Measurements from ENCODE around the gene AK9. TPM values are rescaled to one million over a fixed set of nuclear protein-coding genes. Genes with fewer than 3 reads are reported as not detected.

AK9 gene
- polyA plus RNA-seq, 4 donors = 7.2 to 13.4 (median 12.0) TPM

- DNase-seq (ENCODE audit: low read depth in 4 of 4, low spot score in 3 of 4) = no peak
Observed at GRCh38 chr6:109515781-109516409, 175.1 kb downstream of the AK9 start.

- DNase-seq (ENCODE audit: low read depth in 4 of 4, low spot score in 3 of 4) = no peak
Observed at GRCh38 chr6:109514946-109515345, 176.1 kb downstream of the AK9 start.

- DNase-seq (ENCODE audit: low read depth in 4 of 4, low spot score in 3 of 4) = no peak
Observed at GRCh38 chr6:109513571-109514071, 177.4 kb downstream of the AK9 start.

DNA sequence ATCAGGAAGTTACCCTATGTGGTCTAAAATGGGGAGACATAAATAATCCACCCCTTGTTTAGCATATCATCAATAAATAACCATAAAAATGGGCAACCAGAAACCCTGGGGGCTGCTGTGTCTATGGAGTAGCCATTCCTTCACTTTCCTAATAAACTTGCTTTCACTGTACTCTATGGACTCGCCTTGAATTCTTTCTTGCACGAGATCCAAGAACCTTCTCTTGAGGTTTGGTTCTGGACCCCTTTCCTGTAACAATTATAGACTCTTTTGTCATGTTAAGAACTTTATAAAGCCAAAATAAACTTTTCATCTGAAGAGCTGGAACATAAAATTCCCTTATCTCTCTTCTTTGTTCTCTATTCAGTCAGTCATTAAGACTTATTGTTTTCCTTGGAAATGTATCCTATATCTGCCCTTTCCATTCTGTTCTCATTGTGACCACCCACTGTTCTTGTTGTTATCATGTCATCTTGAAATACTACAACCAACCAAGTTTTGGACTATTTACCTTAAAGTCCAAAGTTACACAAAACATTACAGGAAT lies 178.7 kb downstream of the AK9 start:
- DNase-seq (ENCODE audit: low read depth in 4 of 4, low spot score in 3 of 4) = no peak

- no peak for DNase-seq (ENCODE audit: low read depth in 4 of 4, low spot score in 3 of 4)
Observed at GRCh38 chr6:109511832-109512231, 179.2 kb downstream of the AK9 start.

DNA sequence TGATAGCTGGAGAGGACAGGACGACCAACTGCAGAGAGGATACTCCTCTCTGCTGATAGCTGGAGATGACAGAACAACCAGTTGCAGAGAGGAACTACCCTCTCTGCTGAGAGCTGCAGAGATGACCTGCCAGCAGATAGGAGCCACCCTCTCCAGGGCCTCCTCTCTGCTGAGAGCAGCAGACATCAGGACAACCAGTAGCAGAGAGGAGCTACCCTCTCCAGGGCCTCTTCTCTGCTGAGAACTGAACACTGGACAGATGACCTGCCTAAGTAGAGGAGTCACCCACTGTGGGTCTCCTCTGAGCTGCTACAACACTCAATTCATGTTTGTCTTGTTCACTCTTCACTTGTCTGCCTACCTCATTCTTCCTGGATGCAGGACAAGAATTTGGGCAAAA lies 180.6 kb downstream of the AK9 start:
- no peak for DNase-seq (ENCODE audit: low read depth in 4 of 4, low spot score in 3 of 4)

DNA sequence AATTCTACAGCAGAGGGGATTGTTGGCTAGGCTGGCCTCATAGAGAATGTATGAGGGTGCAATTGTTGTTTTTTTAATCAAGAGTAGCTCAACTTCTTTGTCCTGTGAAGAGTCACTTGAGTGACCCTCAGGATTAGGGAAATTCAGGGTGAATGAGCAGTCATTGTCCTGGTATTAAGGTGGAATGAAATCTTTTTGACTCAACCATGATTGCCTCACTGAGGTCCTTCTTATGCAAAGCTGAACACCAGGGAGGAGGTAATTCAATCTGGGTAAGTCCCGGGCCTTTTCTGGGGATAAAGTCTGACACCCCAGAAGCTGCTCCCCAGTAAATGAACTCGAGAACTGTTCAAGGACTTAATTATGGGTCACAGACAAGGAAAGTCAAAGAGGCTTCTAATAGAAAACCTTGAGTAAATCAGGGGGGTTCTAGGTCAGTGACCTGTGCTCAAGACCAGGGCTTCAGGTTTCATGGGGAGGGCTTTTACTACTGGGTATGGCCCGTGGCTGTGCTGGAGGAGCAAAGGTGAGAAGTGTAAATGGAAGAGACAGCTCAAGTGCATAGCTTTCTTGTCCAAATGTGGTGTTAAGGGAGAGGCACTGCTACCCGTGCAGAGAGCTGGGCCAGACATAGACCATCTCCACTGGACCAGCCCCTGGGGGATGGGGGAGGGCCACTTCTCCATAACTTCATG lies 182.7 kb downstream of the AK9 start:
- DNase-seq (ENCODE audit: low read depth in 4 of 4, low spot score in 3 of 4) = no peak

DNA sequence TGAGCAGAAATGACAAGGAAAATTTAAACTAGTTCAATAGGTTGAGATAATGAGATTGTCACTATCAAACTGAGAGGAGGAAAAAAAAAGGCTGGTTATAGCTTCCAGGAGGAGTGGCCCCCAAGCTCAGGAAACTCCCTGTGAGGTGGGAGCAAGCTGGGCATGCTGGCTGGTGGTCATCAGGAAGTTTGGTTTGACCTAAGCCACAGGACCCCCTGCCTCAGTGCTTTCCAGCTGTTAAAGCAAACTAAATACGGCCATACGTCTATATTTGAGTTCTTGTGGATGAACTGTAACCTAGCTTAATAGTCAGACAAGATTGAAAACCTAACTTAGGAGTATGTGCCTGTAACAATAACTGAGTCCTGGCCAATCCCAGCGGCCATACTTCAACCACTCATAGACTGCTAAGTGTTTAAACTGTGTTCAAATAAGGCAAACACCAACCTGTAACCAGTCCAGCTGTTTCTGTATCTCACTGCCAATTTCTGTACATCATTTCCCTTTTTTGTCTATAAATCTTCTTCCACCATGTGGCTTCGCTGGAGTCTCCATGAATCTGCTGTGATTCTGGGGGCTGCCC lies 183.4 kb downstream of the AK9 start:
- no peak for DNase-seq (ENCODE audit: low read depth in 4 of 4, low spot score in 3 of 4)

- DNase-seq (ENCODE audit: low read depth in 4 of 4, low spot score in 3 of 4) = no peak
Observed at GRCh38 chr6:109506841-109507240, 184.2 kb downstream of the AK9 start.

GRCh38 chr6:109506314-109506713 lies 184.7 kb downstream of the AK9 start:
- DNase-seq (ENCODE audit: low read depth in 4 of 4, low spot score in 3 of 4) = no peak

DNA sequence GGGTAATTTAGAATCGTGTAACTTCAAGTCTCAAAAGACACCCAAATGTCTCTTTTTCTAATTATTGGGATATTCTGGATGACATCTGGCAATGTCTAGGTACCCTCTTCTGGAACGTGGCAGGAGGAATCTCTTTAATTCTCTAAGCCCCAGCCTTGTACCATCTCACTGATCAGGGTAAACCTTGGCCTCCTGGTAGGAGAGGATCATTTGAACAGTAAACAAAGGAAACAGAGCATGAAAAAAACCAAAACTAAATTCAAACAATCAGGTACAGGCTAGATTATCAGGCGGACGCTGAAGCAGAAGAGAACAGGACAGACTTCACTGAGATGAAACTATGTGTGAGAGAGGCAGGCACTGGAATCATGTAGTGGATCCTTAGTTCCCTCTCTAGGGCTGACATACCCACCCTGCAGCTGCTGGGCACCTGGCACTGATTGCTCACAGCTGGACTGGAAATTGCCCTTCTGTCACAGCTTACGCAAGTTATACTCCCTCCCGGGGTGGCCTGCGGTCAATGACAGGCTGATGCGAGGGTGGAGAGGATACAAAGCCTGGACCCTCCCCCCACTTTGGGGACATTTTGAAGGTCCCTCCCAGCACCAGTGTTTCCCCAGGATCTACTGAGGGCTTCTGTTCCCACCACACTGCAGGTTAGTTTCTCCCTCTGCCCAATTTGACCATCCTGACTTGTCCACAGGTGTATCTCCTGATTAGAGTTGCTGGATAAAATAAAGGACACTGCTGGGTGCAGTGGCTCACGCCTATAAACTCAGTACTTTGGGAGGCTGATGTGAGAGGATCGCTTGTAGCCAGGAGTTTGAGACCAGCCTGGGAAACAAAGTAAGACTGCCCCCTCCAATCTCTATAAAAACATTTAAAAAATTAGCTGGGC lies 187.4 kb downstream of the AK9 start:
- no peak for DNase-seq (ENCODE audit: low read depth in 4 of 4, low spot score in 3 of 4)

DNA sequence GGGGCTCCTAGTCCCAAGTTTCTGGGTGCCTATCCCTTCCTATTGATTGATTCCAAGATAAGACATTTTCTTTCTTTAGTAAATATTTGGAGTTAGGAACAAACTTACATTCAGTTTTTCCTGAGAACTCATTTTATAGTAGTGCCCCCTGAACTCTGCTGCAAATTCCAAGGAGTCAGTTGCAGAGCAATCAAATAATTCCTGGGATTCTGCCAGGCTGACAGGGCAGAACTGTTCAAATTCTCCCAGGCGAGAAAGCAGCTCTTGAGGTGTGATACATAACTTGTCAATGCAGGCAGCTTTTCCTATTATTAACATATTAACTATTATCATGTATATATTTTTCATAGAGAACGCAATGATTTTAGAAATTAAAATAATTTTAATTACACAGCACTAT lies 192.1 kb downstream of the AK9 start:
- no peak for DNase-seq (ENCODE audit: low read depth in 4 of 4, low spot score in 3 of 4)

GRCh38 chr6:109498052-109498451 lies 192.9 kb downstream of the AK9 start:
- no peak for DNase-seq (ENCODE audit: low read depth in 4 of 4, low spot score in 3 of 4)

DNA sequence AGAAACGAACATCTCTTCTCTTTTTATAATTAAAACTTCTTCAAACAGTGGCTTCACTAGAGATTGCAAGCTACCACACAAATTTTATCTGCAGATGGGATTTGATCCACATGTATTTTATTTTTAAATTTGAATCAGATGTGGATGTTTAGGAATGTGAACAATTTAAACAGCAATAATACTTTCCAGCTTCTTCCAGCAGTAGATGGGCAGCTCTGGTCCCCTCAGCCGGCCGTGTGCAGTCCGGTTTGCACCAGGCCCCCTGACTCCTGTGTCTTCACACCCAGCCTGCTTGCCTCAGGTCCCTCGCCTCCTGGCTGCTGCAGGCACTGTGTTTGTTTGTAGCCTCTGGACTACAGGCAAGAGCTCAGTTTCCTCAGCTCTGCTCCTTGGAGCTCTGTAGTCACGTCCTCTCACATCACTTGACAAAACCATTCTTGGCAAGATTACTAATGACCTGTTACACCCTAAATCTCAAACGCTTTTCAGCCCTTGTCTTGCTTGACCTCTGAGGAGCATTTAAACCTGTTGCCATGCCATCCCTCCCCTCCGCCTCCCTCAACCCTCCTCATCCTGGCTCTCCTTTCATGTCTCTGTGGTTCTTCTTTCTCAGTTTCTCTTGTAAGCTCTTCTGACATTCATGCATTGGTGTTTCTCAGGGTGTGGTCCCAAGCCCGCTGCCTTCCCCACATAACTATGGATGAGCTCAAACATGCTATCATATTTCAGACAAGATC lies 194.8 kb downstream of the AK9 start:
- DNase-seq (ENCODE audit: low read depth in 4 of 4, low spot score in 3 of 4) = no peak

DNA sequence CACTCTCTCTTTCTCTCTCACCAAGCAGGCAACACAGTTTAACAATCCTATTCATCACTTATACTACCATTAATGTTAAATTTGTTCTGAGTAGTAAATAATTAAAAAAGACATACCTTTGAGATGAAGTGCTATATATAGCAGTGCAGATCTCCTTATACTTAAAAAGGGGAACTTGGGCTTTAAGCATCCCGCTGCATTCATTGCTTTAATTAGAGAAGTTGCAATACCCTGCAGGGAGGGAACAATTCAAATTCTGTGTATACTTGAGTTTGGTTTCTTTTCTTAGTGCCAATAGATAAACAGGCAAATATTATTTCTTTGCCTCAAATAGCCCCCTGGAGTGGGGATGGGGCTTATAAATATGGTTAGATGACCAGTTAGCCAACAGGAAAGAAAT lies 197.1 kb downstream of the AK9 start:
- no peak for DNase-seq (ENCODE audit: low read depth in 4 of 4, low spot score in 3 of 4)

GRCh38 chr6:109491207-109491938 lies 199.6 kb downstream of the AK9 start:
- no peak for DNase-seq (ENCODE audit: low read depth in 4 of 4, low spot score in 3 of 4)

- DNase-seq (ENCODE audit: low read depth in 4 of 4, low spot score in 3 of 4) = no peak
Observed at GRCh38 chr6:109490713-109491112, 200.3 kb downstream of the AK9 start.

DNA sequence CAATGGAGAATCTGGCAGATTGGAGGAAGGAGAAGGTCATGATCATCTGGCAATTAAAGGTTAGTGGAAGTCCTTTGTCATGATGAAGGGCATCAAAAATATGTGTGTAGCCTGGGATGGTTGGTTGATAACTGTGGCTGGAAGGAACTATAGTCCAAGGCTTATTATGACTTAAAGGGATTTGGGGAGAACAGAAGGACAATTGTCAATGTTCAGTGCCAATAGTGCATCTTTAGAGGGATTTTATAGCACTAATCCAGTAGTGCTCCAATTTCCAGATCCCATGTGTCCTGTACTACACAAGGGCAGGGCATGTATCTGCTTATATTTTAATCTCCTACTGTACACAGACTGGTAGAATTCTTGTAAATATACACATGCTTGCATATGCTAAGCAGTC lies 203.0 kb downstream of the AK9 start:
- no peak for DNase-seq (ENCODE audit: low read depth in 4 of 4, low spot score in 3 of 4)

- DNase-seq (ENCODE audit: low read depth in 4 of 4, low spot score in 3 of 4) = no peak
Observed at GRCh38 chr6:109486068-109486467, 204.9 kb downstream of the AK9 start.
